HepG2 (cell line): ENCODE data around the gene DCAF12L1. TPM values are rescaled to one million over a fixed set of nuclear protein-coding genes. Genes with fewer than 3 reads are reported as not detected.

Experiments used
- ATAC-seq: fragments of 200-7000 bp; cut with Tn5 transposase; 3 replicates; pipeline ENCODE4 v1.9.1; 2020; ENCODE audit warnings: mild to moderate bottlenecking, moderate library complexity
- BruUV-seq: library from RNA; stranded (reverse); fragments of 400-500 nt; replicated peaks from 2 replicates; lab custom pipeline; 2021; lab: Mats Ljungman, UMichigan
- CTCF ChIA-PET: fragments of 300-600 bp; formaldehyde crosslinking; extraction: SDS; loops from one replicate; lab custom pipeline; 2021; ENCODE audit warnings: low total read pairs, inconsistent platforms, low intra/inter-chr PET ratio; lab: Yijun Ruan, JAX
- POLR2A ChIA-PET: fragments of 350-600 bp; sonication (Branson Sonifier 250); formaldehyde crosslinking; loops from one replicate; lab custom pipeline; 2020; ENCODE audit warnings: antibody characterized with exemption, inconsistent platforms; lab: Yijun Ruan, JAX
- DNase-seq: peaks from one replicate; pipeline ENCODE4 v3.0.0-alpha.2; 2015; ENCODE audit warnings: low spot score
- FAIRE-seq: peaks from 3 replicates; lab custom pipeline; 2011; peaks lifted over from hg19 to GRCh38; lab: Jason Lieb, UNC
- H2AFZ ChIP-seq: one replicate; pipeline ENCODE4 v1.6.1; 2011; ENCODE audit warnings: low read length, inconsistent platforms
- H3K27ac ChIP-seq: fragments of 300-600 bp; 3 replicates; pipeline ENCODE4 v1.8.0; 2011; ENCODE audit warnings: mixed run types, mild to moderate bottlenecking, mixed read lengths, low read length, inconsistent platforms; ENCODE audit not compliant: insufficient read depth; ENCODE audit errors: extremely low read length
- H3K27me3 ChIP-seq, 2 experiments: fragments of 200-600 bp in 1 of 2; 2 replicates in 1 of 2; 3 replicates in 1 of 2; pipeline versions ENCODE4 v1.6.0 to v1.8.0; 2011; ENCODE audit warnings: low read length in 2 of 2, mild to moderate bottlenecking in 2 of 2, moderate library complexity in 2 of 2, inconsistent platforms in 1 of 2; ENCODE audit not compliant: insufficient read depth in 2 of 2, control insufficient read depth in 1 of 2
- H3K36me3 ChIP-seq, 2 experiments: fragments of 200-600 bp in 1 of 2; replicated peaks in 1 of 2; 2 replicates in 1 of 2; 3 replicates in 1 of 2; pipeline versions ENCODE4 v1.5.1 to v1.8.0; 2011; ENCODE audit warnings: low read length in 2 of 2, inconsistent platforms in 1 of 2; ENCODE audit not compliant: insufficient read depth in 2 of 2, control insufficient read depth in 1 of 2
- H3K4me1 ChIP-seq: 2 replicates; pipeline ENCODE4 v1.5.1; 2012; ENCODE audit warnings: low read length, inconsistent platforms; ENCODE audit not compliant: insufficient read depth
- H3K4me2 ChIP-seq: 2 replicates; pipeline ENCODE4 v1.6.0; 2011; ENCODE audit warnings: low read depth, low read length, inconsistent platforms
- H3K4me3 ChIP-seq, 3 experiments: fragments of 200-600 bp in 1 of 3; sonication (generic), shearing (Covaris generic) in 1 of 3; replicated peaks in 1 of 3; 2 replicates each; pipeline ENCODE4 v1.5.1; 2011 to 2016; ENCODE audit warnings: low read length in 3 of 3, inconsistent platforms in 2 of 3, low read depth in 2 of 3, mild to moderate bottlenecking in 2 of 3, control low read depth in 1 of 3, mixed read lengths in 1 of 3; ENCODE audit not compliant: insufficient read depth in 1 of 3
- H3K79me2 ChIP-seq: one replicate; pipeline ENCODE4 v1.6.1; 2011; ENCODE audit warnings: low read length, inconsistent platforms; ENCODE audit not compliant: insufficient read depth
- H3K9ac ChIP-seq: 2 replicates; pipeline ENCODE4 v1.6.0; 2011; ENCODE audit warnings: mild to moderate bottlenecking, low read depth, low read length, inconsistent platforms; ENCODE audit not compliant: insufficient read depth
- H3K9me3 ChIP-seq: 2 replicates; pipeline ENCODE4 v1.5.1; 2012; ENCODE audit warnings: mild to moderate bottlenecking, low read length
- H4K20me1 ChIP-seq: 2 replicates; pipeline ENCODE4 v1.6.0; 2011; ENCODE audit warnings: inconsistent platforms, mild to moderate bottlenecking, low read length, moderate library complexity; ENCODE audit not compliant: insufficient read depth
- BRCA1 ChIP-seq: sonication (generic); formaldehyde crosslinking; IDR thresholded peaks from 2 replicates; pipeline ENCODE4 v1.4.0; 2020; ENCODE audit warnings: missing genetic modification reagents
- MED8 ChIP-seq: sonication (generic); formaldehyde crosslinking; IDR thresholded peaks from 2 replicates; pipeline ENCODE4 v1.8.1; 2023; ENCODE audit warnings: mild to moderate bottlenecking, missing genetic modification reagents; ENCODE audit not compliant: insufficient replicate concordance
- ZNF260 ChIP-seq: sonication (generic); formaldehyde crosslinking; IDR thresholded peaks from 2 replicates; pipeline ENCODE4 v1.4.0; 2020; ENCODE audit warnings: missing genetic modification reagents, low read depth, mild to moderate bottlenecking, borderline replicate concordance
- WGBS: methylation state at CpG from one replicate; pipeline ENCODE4 v1.1.6; 2017; ENCODE audit warnings: low lambda C conversion rate; 5-methylcytosine and 5-hydroxymethylcytosine counted together
- in situ Hi-C: cut with HindIII; loops from 2 replicates; pipeline ENCODE4 v1.10.0; 2017; ENCODE audit warnings: low pct_unique_long_range_greater_than_20kb; ENCODE audit not compliant: extremely low pct_ligation_motif_present
- intact Hi-C: fragments of 100-400 bp; cut with micrococcal nuclease; formaldehyde crosslinking; loops from one replicate; pipeline ENCODE4 v1.10.0; 2022; ENCODE audit not compliant: unreplicated experiment
- polyA plus RNA-seq, 8 experiments: library from polyadenylated mRNA; depleted of rRNA in 3 of 8; stranded (reverse) in 7 of 8; unstranded in 1 of 8; fragments of >200 nt; fragmentation: Illumina TruSeq in 4 of 8; extraction: Trizol in 4 of 8; gene quantifications; 2 replicates each; pipeline versions ENCODE4 v1.2.1 to v1.2.3, GENCODE V29; 2011 to 2016; ENCODE audit warnings: low read depth in 4 of 8, missing spikeins in 1 of 8, mixed read lengths in 1 of 8; ENCODE audit not compliant: insufficient read depth in 1 of 8
- total RNA-seq, 5 experiments: library from RNA; depleted of rRNA; stranded (reverse); fragments of >200 nt; fragmentation: Illumina TruSeq; extraction: Trizol; gene quantifications; 2 replicates each; pipeline ENCODE4 v1.2.3, GENCODE V29; 2016; ENCODE audit warnings: low read depth in 1 of 5
- TF ChIP-seq, protein P1 (sequence below): fragments of 450-650 bp; IDR thresholded peaks from 2 replicates; pipeline ENCODE4 v1.6.1; 2016
- TF ChIP-seq, protein P2 (sequence below): sonication (generic); formaldehyde crosslinking; IDR thresholded peaks from one replicate; pipeline ENCODE4 v1.5.1; 2020; ENCODE audit warnings: mild to moderate bottlenecking, missing genetic modification reagents; ENCODE audit errors: not compliant biosample characterization

The DCAF12L1 gene
- total and polyA plus RNA-seq, 2 of the 13 experiments (the other 11 are each of a cell fraction or from before 2014, with no cell fraction given), result not detected

DNA sequence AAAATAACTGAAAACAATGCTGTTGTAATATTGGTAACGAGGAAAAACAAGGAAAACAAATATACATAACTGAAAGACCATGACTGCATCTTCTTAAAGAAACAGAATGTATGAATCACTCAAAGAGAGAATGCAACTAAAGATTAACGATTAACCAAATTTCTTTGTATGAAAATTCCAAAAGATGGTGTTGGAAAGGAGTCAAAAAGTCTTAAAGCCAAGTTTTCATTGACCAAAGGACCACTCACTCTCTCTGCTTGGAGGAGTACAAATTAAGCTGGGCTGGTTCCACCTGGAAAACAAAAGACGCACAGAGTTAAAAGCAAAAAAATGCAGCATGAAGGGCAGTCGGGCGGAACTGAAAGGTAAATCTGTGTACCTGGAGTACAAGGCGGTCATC lies 1.8 kb downstream of the DCAF12L1 start:
- POLR2A ChIA-PET, result no interaction called here
- ATAC-seq (no peak), DNase-seq (no peak), FAIRE-seq (no peak)
- Histone ChIP-seq H3K27ac (no peak overlapping the region), H4K20me1 (no peaks in the 10 kb centered on the region), H3K36me3 (no peaks in the 10 kb centered on the region), H3K4me2 (no peak overlapping the region), H3K4me1 (no peaks in the 10 kb centered on the region), H3K9ac (no peak overlapping the region), H3K79me2 (no peaks in the 10 kb centered on the region), H3K9me3 (peaks cover 29% of the 10 kb centered on the region), H3K27me3 (no peaks in the 10 kb centered on the region), H2AFZ (no peak overlapping the region), H3K4me3 (no peak overlapping the region)
- in situ Hi-C loops, result no loop called here
- CTCF ChIA-PET, result no interaction called here
- TF ChIP-seq, protein P1, sequence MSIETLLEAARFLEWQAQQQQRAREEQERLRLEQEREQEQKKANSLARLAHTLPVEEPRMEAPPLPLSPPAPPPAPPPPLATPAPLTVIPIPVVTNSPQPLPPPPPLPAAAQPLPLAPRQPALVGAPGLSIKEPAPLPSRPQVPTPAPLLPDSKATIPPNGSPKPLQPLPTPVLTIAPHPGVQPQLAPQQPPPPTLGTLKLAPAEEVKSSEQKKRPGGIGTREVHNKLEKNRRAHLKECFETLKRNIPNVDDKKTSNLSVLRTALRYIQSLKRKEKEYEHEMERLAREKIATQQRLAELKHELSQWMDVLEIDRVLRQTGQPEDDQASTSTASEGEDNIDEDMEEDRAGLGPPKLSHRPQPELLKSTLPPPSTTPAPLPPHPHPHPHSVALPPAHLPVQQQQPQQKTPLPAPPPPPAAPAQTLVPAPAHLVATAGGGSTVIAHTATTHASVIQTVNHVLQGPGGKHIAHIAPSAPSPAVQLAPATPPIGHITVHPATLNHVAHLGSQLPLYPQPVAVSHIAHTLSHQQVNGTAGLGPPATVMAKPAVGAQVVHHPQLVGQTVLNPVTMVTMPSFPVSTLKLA, result no peak
- TF ChIP-seq ZNF260, result no peak
- no peak for TF ChIP-seq BRCA1 (CRISPR knock-in tag)
- no peak for TF ChIP-seq MED8 (CRISPR knock-in tag)
- TF ChIP-seq, protein P2, sequence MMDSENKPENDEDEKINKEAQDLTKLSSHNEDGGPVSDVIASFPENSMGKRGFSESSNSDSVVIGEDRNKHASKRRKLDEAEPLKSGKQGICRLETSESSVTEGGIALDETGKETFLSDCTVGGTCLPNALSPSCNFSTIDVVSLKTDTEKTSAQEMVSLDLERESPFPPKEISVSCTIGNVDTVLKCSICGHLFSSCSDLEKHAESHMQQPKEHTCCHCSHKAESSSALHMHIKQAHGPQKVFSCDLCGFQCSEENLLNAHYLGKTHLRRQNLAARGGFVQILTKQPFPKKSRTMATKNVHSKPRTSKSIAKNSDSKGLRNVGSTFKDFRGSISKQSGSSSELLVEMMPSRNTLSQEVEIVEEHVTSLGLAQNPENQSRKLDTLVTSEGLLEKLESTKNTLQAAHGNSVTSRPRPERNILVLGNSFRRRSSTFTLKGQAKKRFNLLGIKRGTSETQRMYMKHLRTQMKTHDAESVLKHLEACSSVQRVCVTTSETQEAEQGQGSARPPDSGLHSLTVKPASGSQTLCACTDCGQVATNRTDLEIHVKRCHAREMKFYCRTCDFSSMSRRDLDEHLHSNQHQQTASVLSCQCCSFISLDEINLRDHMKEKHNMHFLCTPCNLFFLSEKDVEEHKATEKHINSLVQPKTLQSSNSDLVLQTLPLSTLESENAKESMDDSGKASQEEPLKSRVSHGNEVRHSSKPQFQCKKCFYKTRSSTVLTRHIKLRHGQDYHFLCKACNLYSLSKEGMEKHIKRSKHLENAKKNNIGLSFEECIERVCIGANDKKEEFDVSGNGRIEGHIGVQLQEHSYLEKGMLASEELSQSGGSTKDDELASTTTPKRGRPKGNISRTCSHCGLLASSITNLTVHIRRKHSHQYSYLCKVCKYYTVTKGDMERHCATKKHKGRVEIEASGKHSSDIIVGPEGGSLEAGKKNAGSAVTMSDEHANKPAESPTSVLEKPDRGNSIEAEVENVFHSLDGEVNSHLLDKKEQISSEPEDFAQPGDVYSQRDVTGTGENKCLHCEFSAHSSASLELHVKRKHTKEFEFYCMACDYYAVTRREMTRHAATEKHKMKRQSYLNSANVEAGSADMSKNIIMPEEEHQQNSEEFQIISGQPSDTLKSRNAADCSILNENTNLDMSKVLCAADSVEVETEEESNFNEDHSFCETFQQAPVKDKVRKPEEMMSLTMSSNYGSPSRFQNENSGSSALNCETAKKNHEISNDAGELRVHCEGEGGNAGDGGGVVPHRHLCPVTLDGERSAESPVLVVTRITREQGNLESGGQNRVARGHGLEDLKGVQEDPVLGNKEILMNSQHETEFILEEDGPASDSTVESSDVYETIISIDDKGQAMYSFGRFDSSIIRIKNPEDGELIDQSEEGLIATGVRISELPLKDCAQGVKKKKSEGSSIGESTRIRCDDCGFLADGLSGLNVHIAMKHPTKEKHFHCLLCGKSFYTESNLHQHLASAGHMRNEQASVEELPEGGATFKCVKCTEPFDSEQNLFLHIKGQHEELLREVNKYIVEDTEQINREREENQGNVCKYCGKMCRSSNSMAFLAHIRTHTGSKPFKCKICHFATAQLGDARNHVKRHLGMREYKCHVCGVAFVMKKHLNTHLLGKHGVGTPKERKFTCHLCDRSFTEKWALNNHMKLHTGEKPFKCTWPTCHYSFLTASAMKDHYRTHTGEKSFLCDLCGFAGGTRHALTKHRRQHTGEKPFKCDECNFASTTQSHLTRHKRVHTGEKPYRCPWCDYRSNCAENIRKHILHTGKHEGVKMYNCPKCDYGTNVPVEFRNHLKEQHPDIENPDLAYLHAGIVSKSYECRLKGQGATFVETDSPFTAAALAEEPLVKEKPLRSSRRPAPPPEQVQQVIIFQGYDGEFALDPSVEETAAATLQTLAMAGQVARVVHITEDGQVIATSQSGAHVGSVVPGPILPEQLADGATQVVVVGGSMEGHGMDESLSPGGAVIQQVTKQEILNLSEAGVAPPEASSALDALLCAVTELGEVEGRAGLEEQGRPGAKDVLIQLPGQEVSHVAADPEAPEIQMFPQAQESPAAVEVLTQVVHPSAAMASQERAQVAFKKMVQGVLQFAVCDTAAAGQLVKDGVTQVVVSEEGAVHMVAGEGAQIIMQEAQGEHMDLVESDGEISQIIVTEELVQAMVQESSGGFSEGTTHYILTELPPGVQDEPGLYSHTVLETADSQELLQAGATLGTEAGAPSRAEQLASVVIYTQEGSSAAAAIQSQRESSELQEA (CRISPR knock-in tag), result no peak
- no TSS peak for BruUV-seq
- intact Hi-C loops, result no loop called here
- WGBS, result 15% methylated on average over 6 of the region's 6 CpGs
